Measurements from ENCODE around the gene RAB25. TPM values are rescaled to one million over a fixed set of nuclear protein-coding genes. Genes with fewer than 3 reads are reported as not detected.
A peak's percentile ranks its signal among the peaks of the same experiment; 100 is the strongest.
"Not testable (repeated sequence)": the region's sequence is repeated elsewhere in the genome, so short reads cannot be mapped to it uniquely, and the experiment has no call there.

The RAB25 gene
- total RNA-seq, 1 experiment from 2014 or later = not detected

DNA sequence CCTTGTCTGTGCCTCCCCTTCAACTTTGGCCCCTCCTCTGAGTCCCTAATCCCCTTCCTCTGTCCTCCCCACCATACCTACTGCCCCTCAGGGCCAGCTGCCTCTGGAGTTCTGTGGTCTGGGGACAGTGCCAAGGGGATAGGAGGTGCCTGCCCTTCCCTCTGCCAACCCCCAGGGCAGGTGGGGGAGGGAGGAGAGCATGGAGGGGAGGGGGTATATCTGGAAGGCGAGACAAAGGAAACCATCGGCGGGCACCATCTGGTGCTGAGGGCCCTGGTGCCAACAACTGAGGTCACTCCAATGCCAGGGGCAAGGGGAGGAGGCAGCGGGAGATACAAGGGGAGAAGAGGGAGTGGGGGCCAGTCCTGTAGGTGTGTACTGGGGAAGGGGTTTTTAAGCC lies 9.6 kb downstream of the RAB25 start:
- peaks cover 4% of the 10 kb centered on the region for H3K4me1 ChIP-seq (ENCODE audit: low read length)
- no peaks in the 10 kb centered on the region for H3K9me3 ChIP-seq (ENCODE audit: low read length)
- no peak overlapping the region for H3K4me3 ChIP-seq (ENCODE audit: low read length)
- no peaks in the 10 kb centered on the region for H4K20me1 ChIP-seq (ENCODE audit: insufficient read depth, low read depth, low read length)
- H3K27ac ChIP-seq (ENCODE audit: low read length) = no peak overlapping the region
- DNase-seq = no peak
- no peaks in the 10 kb centered on the region for H3K36me3 ChIP-seq (ENCODE audit: insufficient read depth, low read length)
- no peak overlapping the region for H3K9ac ChIP-seq (ENCODE audit: low read length)
- H3K9me2 ChIP-seq (replicated peaks; ENCODE audit: insufficient read depth, low read length) = no peaks in the 10 kb centered on the region
- H3K4me2 ChIP-seq (ENCODE audit: low read depth, low read length, poor library complexity, severe bottlenecking) = no peak overlapping the region
- H3K79me2 ChIP-seq (ENCODE audit: low read length) = no peaks in the 10 kb centered on the region
- H2AFZ ChIP-seq (ENCODE audit: low read length) = no peak overlapping the region
- H3K27me3 ChIP-seq (ENCODE audit: low read length) = no peaks in the 10 kb centered on the region

DNA sequence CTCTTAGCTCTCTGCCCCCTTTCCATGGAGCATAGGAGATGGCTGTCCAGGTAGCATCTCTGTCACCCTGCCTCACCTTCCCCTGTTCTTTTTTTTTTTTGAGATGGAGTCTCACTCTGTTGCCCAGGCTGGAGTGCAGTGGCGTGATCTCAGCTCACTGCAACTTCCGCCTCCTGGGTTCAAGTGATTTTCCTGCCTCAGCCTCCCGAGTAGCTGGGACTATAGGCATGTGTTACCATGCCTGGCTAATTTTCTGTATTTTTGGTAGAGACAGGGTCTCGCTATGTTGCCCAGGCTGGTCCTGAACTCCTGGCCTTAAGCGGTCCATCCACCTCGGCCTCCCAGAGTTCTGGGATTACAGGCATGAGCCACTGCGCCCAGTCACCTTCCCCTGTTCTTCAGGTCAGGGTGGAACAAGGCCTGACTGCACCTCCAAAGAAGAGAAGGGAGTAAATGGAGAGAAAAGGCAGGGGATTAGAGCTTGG lies 10.4 kb downstream of the RAB25 start:
- H2AFZ ChIP-seq (ENCODE audit: low read length); H3K27me3 ChIP-seq (ENCODE audit: low read length); H3K4me3 ChIP-seq (ENCODE audit: low read length); H3K9me2 ChIP-seq (replicated peaks; ENCODE audit: insufficient read depth, low read length); DNase-seq; H3K27ac ChIP-seq (ENCODE audit: low read length); H3K79me2 ChIP-seq (ENCODE audit: low read length); H3K9ac ChIP-seq (ENCODE audit: low read length); H3K4me2 ChIP-seq (ENCODE audit: low read depth, low read length, poor library complexity, severe bottlenecking); H4K20me1 ChIP-seq (ENCODE audit: insufficient read depth, low read depth, low read length); H3K9me3 ChIP-seq (ENCODE audit: low read length); H3K36me3 ChIP-seq (ENCODE audit: insufficient read depth, low read length): not testable (repeated sequence)
- peaks cover 12% of the 10 kb centered on the region for H3K4me1 ChIP-seq (ENCODE audit: low read length)

DNA sequence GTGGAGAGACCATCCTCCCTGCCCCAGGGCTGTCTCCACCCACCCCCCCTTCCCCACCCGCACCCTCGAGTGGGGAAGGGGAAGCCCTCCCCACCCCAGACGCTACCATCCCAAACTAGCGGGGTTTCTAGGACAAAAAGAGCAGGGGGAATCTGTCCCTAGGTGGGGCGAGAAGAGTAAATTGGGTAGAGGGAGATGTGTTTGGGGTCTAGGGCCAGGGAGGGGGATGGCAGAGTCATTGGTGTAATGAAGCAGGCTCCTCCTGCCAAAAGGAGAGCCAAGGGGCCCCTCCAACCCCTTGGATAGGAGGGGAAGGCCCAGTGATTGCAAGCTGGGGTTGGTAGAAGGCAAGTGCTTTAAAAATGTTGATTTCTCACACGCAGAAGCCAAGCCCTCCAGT lies 11.3 kb downstream of the RAB25 start:
- peaks cover 17% of the 10 kb centered on the region for H3K4me1 ChIP-seq (ENCODE audit: low read length)
- no peaks in the 10 kb centered on the region for H3K36me3 ChIP-seq (ENCODE audit: insufficient read depth, low read length)
- H3K9ac ChIP-seq (ENCODE audit: low read length) = no peak overlapping the region
- H3K27ac ChIP-seq (ENCODE audit: low read length) = no peak overlapping the region
- no peak overlapping the region for H2AFZ ChIP-seq (ENCODE audit: low read length)
- H3K79me2 ChIP-seq (ENCODE audit: low read length) = no peaks in the 10 kb centered on the region
- no peaks in the 10 kb centered on the region for H3K27me3 ChIP-seq (ENCODE audit: low read length)
- H3K4me2 ChIP-seq (ENCODE audit: low read depth, low read length, poor library complexity, severe bottlenecking) = no peak overlapping the region
- no peak overlapping the region for H3K4me3 ChIP-seq (ENCODE audit: low read length)
- H3K9me3 ChIP-seq (ENCODE audit: low read length) = no peaks in the 10 kb centered on the region
- no peaks in the 10 kb centered on the region for H4K20me1 ChIP-seq (ENCODE audit: insufficient read depth, low read depth, low read length)
- H3K9me2 ChIP-seq (replicated peaks; ENCODE audit: insufficient read depth, low read length) = no peaks in the 10 kb centered on the region
- DNase-seq = no peak

DNA sequence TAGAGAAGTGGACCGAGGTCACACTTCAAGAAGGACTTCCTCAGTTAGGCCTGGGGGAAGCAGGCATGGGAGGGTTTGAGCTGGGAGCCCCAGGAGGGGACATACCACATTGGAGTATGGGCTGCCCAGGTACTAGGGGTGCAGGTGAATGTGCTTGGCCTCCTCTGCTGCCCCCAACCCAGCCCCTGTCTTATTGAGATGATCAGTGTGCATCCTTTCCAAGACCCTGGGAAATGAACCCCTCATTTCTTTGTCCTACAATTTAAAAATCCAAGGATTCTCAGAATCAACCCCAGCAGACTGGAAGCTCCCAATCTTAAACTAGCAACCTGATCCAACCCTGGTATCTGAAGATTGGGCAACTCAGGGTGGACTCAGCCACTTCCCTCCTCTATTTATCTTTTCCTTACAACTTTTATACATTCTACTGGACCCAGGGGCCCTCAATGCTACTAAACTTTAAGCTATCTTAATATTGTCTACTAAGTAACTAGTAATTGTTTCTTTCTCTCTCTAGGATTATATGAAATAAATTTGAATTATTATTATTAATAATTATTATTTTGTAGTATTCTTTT lies 12.2 kb downstream of the RAB25 start:
- DNase-seq = no peak
- Histone ChIP-seq H3K79me2 (ENCODE audit: low read length) (no peaks in the 10 kb centered on the region), H3K4me2 (ENCODE audit: low read depth, low read length, poor library complexity, severe bottlenecking) (no peak overlapping the region), H3K27ac (ENCODE audit: low read length) (no peak overlapping the region), H3K9me3 (ENCODE audit: low read length) (no peaks in the 10 kb centered on the region), H3K4me3 (ENCODE audit: low read length) (no peak overlapping the region), H3K27me3 (ENCODE audit: low read length) (no peaks in the 10 kb centered on the region), H3K4me1 (ENCODE audit: low read length) (peaks cover 17% of the 10 kb centered on the region), H3K36me3 (ENCODE audit: insufficient read depth, low read length) (no peaks in the 10 kb centered on the region), H3K9me2 (replicated peaks; ENCODE audit: insufficient read depth, low read length) (no peaks in the 10 kb centered on the region), H4K20me1 (ENCODE audit: insufficient read depth, low read depth, low read length) (no peaks in the 10 kb centered on the region), H2AFZ (ENCODE audit: low read length) (no peak overlapping the region), H3K9ac (ENCODE audit: low read length) (no peak overlapping the region)

DNA sequence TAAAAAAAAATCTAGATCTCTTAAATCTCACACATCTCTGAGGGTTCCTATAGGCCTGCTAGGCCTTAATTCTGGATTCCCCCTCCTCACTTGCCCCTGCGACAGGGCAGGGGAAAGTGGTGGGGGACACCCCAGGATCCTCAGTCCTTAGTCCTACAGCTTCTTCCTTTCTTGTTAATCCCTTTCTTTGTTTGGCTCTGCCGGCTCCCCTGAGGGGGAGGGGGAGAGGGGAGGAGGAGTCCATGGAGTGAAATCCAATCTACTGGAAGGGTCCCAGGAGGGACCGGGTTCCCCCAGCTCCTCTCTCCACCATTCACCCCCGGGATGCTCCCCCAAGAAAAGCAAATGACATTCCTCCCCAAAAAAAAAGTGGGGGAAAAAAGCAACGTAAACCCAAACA lies 12.8 kb downstream of the RAB25 start:
- Histone ChIP-seq H3K79me2 (ENCODE audit: low read length) (no peaks in the 10 kb centered on the region), H4K20me1 (ENCODE audit: insufficient read depth, low read depth, low read length) (no peaks in the 10 kb centered on the region), H3K4me3 (ENCODE audit: low read length) (no peak overlapping the region), H3K4me1 (ENCODE audit: low read length) (peaks cover 17% of the 10 kb centered on the region), H3K4me2 (ENCODE audit: low read depth, low read length, poor library complexity, severe bottlenecking) (no peak overlapping the region), H3K9ac (ENCODE audit: low read length) (no peak overlapping the region), H3K27ac (ENCODE audit: low read length) (no peak overlapping the region), H3K9me2 (replicated peaks; ENCODE audit: insufficient read depth, low read length) (no peaks in the 10 kb centered on the region), H2AFZ (ENCODE audit: low read length) (no peak overlapping the region), H3K9me3 (ENCODE audit: low read length) (no peaks in the 10 kb centered on the region), H3K36me3 (ENCODE audit: insufficient read depth, low read length) (no peaks in the 10 kb centered on the region), H3K27me3 (ENCODE audit: low read length) (no peaks in the 10 kb centered on the region)
- DNase-seq = no peak

DNA sequence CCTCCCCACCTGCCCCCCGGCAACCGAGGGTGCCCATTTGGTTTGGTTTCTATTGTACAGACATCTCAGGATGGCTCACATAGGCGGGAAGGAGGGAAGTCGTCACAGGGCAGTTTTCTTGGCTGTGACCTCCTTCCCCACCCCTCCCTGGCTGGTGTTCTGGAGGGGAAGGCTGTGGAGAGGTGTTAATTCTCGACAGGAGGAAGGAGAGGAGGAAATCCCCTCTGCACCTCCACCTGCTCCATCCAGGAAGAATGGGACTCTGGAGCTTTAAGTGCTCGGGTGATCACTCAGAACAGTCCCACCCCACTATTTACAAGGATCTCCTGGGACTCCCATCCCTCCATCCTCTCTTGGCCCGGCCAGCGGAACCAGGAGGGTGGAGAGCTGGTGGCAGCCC lies 13.7 kb downstream of the RAB25 start:
- H3K79me2 ChIP-seq (ENCODE audit: low read length) = no peaks in the 10 kb centered on the region
- H3K27ac ChIP-seq (ENCODE audit: low read length) = no peak overlapping the region
- no peaks in the 10 kb centered on the region for H4K20me1 ChIP-seq (ENCODE audit: insufficient read depth, low read depth, low read length)
- H2AFZ ChIP-seq (ENCODE audit: low read length) = no peak overlapping the region
- no peaks in the 10 kb centered on the region for H3K9me2 ChIP-seq (replicated peaks; ENCODE audit: insufficient read depth, low read length)
- no peak overlapping the region for H3K9ac ChIP-seq (ENCODE audit: low read length)
- H3K4me1 ChIP-seq (ENCODE audit: low read length) = peaks cover 17% of the 10 kb centered on the region
- no peak for DNase-seq
- no peaks in the 10 kb centered on the region for H3K36me3 ChIP-seq (ENCODE audit: insufficient read depth, low read length)
- no peaks in the 10 kb centered on the region for H3K27me3 ChIP-seq (ENCODE audit: low read length)
- H3K4me3 ChIP-seq (ENCODE audit: low read length) = no peak overlapping the region
- no peaks in the 10 kb centered on the region for H3K9me3 ChIP-seq (ENCODE audit: low read length)
- H3K4me2 ChIP-seq (ENCODE audit: low read depth, low read length, poor library complexity, severe bottlenecking) = no peak overlapping the region

DNA sequence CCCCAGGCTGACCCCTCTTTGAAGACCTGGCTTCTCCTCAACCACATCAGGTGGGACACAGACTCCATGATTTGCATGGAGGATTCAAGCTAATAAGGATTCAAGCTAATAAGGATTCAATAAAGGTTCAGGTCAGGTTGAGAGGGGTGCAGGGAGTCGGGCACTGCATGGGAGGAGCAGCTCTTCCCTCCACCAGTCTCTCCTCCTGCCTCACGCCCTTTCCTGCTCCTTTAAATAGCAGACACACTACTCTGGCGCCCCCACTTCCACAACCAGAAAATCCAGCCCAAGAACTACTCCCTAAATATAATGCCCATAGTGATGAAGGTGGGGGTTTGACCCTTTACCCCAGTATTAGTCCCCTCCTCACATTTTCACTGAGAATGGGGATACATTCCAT lies 14.2 kb downstream of the RAB25 start:
- H3K9ac ChIP-seq (ENCODE audit: low read length) = peak overlapping the region; percentile 78
- no peaks in the 10 kb centered on the region for H4K20me1 ChIP-seq (ENCODE audit: insufficient read depth, low read depth, low read length)
- peak overlapping the region; percentile 79 for H3K4me3 ChIP-seq (ENCODE audit: low read length)
- no peaks in the 10 kb centered on the region for H3K36me3 ChIP-seq (ENCODE audit: insufficient read depth, low read length)
- H3K27me3 ChIP-seq (ENCODE audit: low read length) = no peaks in the 10 kb centered on the region
- H2AFZ ChIP-seq (ENCODE audit: low read length) = no peak overlapping the region
- no peaks in the 10 kb centered on the region for H3K9me2 ChIP-seq (replicated peaks; ENCODE audit: insufficient read depth, low read length)
- H3K9me3 ChIP-seq (ENCODE audit: low read length) = no peaks in the 10 kb centered on the region
- no peak for DNase-seq
- H3K4me1 ChIP-seq (ENCODE audit: low read length) = peaks cover 17% of the 10 kb centered on the region
- H3K27ac ChIP-seq (ENCODE audit: low read length) = no peak overlapping the region
- H3K4me2 ChIP-seq (ENCODE audit: low read depth, low read length, poor library complexity, severe bottlenecking) = peak overlapping the region; percentile 93
- no peaks in the 10 kb centered on the region for H3K79me2 ChIP-seq (ENCODE audit: low read length)

DNA sequence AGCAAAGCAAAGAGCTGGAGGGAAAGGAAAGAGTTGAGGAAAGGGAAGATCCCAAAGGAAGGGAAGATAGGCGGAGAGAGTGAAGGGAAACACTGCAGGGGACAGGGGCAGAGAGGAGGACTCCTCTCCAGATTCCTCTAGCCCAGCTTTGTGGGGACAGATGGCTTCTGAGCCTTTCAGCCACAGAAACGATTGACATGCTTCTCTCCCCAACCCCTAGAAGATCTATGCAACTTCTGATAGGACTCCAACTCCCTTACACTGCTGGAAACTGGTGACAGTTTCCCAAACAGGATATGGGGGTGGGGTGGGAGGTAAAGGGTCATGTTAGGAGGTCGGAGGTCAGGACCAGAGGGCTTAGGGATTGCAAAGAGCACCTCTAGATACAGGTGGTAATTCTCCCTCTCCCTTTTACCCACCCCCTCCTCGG lies 14.8 kb downstream of the RAB25 start:
- H3K9ac ChIP-seq (ENCODE audit: low read length) = peak overlapping the region; percentile 78
- H3K79me2 ChIP-seq (ENCODE audit: low read length) = no peaks in the 10 kb centered on the region
- peaks cover 18% of the 10 kb centered on the region for H3K4me1 ChIP-seq (ENCODE audit: low read length)
- no peak for DNase-seq
- H3K9me2 ChIP-seq (replicated peaks; ENCODE audit: insufficient read depth, low read length) = no peaks in the 10 kb centered on the region
- no peaks in the 10 kb centered on the region for H3K36me3 ChIP-seq (ENCODE audit: insufficient read depth, low read length)
- no peaks in the 10 kb centered on the region for H3K27me3 ChIP-seq (ENCODE audit: low read length)
- H3K9me3 ChIP-seq (ENCODE audit: low read length) = no peaks in the 10 kb centered on the region
- peak overlapping the region; percentile 93 for H3K4me2 ChIP-seq (ENCODE audit: low read depth, low read length, poor library complexity, severe bottlenecking)
- peak overlapping the region; percentile 79 for H3K4me3 ChIP-seq (ENCODE audit: low read length)
- H3K27ac ChIP-seq (ENCODE audit: low read length) = no peak overlapping the region
- H2AFZ ChIP-seq (ENCODE audit: low read length) = peak overlapping the region; percentile 74; the same call in 1 of the 2 replicates
- no peaks in the 10 kb centered on the region for H4K20me1 ChIP-seq (ENCODE audit: insufficient read depth, low read depth, low read length)
